Psoas muscle (tissue), 8 donors: Measurements from ENCODE around the gene MXRA5. TPM values are rescaled to one million over a fixed set of nuclear protein-coding genes. Genes with fewer than 3 reads are reported as not detected.

Source experiments
- ATAC-seq, 4 donors: fragments of 200-7000 bp; cut with Tn5 transposase; one replicate each; pipeline ENCODE4 v1.9.1; 2020; ENCODE audit warnings: moderate library complexity in 3 of 4, mild to moderate bottlenecking in 2 of 4
- DNase-seq, 2 donors: peaks; one replicate each; pipeline ENCODE4 v3.0.0-alpha.2; 2020
- H3K27ac ChIP-seq: fragments of 200-600 bp; one replicate; pipeline ENCODE4 v1.8.0; 2022
- H3K27me3 ChIP-seq, 3 donors: fragments of 200-600 bp in 1 of 3; one replicate each; pipeline versions ENCODE4 v1.6.1 to v1.8.0; 2013 to 2022; ENCODE audit warnings: low read length in 2 of 3, mild to moderate bottlenecking in 2 of 3, moderate library complexity in 1 of 3; ENCODE audit not compliant: insufficient read depth in 3 of 3
- H3K36me3 ChIP-seq, 2 donors: fragments of 200-600 bp in 1 of 2; one replicate each; pipeline versions ENCODE4 v1.6.1 to v1.8.0; 2013 to 2022; ENCODE audit warnings: low read depth in 1 of 2, mild to moderate bottlenecking in 1 of 2, moderate library complexity in 1 of 2; ENCODE audit not compliant: insufficient read depth in 1 of 2
- H3K4me1 ChIP-seq: fragments of 200-600 bp; one replicate; pipeline ENCODE4 v1.8.0; 2022
- H3K4me3 ChIP-seq: fragments of 200-600 bp; one replicate; pipeline ENCODE4 v1.8.0; 2022; ENCODE audit warnings: mild to moderate bottlenecking
- H3K9me3 ChIP-seq: fragments of 200-600 bp; one replicate; pipeline ENCODE4 v1.8.0; 2022
- CTCF ChIP-seq: fragments of 200-600 bp; IDR thresholded peaks from one replicate; pipeline ENCODE4 v1.8.0; 2022; ENCODE audit warnings: antibody characterized with exemption
- WGBS, 3 donors: extraction: QIAGEN DNeasy Blood & Tissue Kit; methylation state at CpG; one replicate each; pipeline versions ENCODE4 v1.1.6 to v1.1.7; 2013; 5-methylcytosine and 5-hydroxymethylcytosine counted together
- intact Hi-C, 2 donors: fragments of 100-400 bp; cut with DNase I; formaldehyde crosslinking; loops; one replicate each; pipeline versions ENCODE4 v1.11.0 to v1.14.2; 2022
- polyA plus RNA-seq, 3 donors: library from polyadenylated mRNA; stranded (reverse); fragments of 200-250 nt; gene quantifications; one replicate each; pipeline ENCODE4 v1.2.3, GENCODE V29; 2013
- total RNA-seq, 4 donors: library from RNA; stranded (reverse); fragmentation: NEBNext Ultra II Directional in 2 of 4; extraction: Animal tissue kit (Norgen Biotek cat#: 25700) in 2 of 4; gene quantifications; one replicate each; pipeline versions ENCODE4 v1.2.1 to v1.2.4, GENCODE V29; 2021 to 2023
- donor health status: healthy with polysubstance abuse.
- donor health status: DM: no; HTN: no; CAD: no; lungs with moderate emphysema.
- donor health status: Bipolar disorder and iron deficiency.
- donor health status: healthy.
- donor health status: DM: yes; HTN: yes; CAD: no.
- donor health status: DM: no; HTN: no; CAD: no.
- donor health status: DM: no; HTN: no; CAD: no.
- donor health status: DM: yes; HTN: yes; CAD: no.

The MXRA5 gene
- total and polyA plus RNA-seq, 7 donors: 0.03 to 6.7 (median 0.23) TPM

DNA sequence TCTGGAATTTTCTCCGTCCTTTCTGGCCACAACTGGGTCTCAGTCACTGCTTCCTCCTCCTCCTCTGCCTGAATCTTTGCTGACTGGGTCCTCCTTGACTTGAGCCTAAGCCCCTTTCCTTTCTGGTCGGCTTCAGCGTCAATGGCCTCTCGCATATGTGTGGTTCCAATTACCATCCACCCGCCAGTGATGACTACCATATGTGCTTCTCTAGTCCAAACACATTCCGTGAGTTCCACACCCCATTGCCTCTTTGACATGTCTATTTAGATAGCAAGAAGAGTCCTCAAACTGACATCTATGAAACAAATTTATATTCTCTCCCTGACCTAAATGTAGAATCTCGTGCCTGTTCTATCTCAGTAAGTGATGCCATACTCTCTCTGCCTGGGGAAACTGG is 19.8 kb downstream of the MXRA5 start:
- ATAC-seq (no peak), DNase-seq (no peak)
- Histone ChIP-seq H3K9me3 (no peaks in the 10 kb centered on the region), H3K27me3 (no peaks in the 10 kb centered on the region), H3K4me3 (no peak overlapping the region), H3K36me3 (no peaks in the 10 kb centered on the region), H3K4me1 (no peaks in the 10 kb centered on the region), H3K27ac (no peak overlapping the region)
- intact Hi-C loops: no loop called here
- 43 to 65% (median 52%) methylated on average over 7 of the region's 7 CpGs for WGBS, 3 donors
- no peak for TF ChIP-seq CTCF

DNA sequence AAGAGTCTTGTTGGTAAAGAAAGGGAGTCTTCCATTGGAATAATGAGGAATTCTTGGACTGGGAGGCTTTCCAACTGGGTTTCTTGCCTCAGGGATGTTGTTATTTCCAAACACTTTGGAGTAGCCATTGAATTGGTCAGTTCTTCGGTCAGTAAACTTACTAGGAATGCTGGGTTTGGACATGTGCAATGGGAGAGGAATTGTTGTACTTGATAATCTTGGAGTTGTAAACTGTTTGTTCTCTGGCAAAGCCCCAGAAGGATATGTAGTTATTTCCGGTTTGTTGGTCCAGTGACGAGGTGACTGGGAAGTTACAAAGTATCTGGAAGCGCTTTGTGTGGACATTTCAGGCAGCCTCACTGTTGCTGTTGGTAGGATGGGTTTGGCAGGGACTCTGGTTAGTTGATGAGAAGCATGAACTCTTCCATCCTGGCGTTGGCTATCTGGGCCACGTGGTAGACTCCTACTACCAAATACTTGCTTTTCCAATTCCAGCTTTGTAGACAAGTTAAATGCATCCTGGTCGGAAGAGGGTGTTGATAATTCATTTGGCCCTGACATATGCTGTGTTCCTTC is 25.9 kb downstream of the MXRA5 start:
- H3K9me3 ChIP-seq: no peaks in the 10 kb centered on the region
- H3K4me1 ChIP-seq: no peaks in the 10 kb centered on the region
- intact Hi-C loops: no loop called here
- 67 to 74% (median 68%) methylated on average over 7 of the region's 7 CpGs for WGBS, 3 donors
- DNase-seq (no peak), ATAC-seq (no peak)
- H3K27me3 ChIP-seq: no peaks in the 10 kb centered on the region
- no peak overlapping the region for H3K27ac ChIP-seq
- H3K4me3 ChIP-seq: no peak overlapping the region
- no peak for TF ChIP-seq CTCF
- H3K36me3 ChIP-seq: no peaks in the 10 kb centered on the region

GRCh38 chrX:3317191-3317718 is 29.2 kb downstream of the MXRA5 start:
- Histone ChIP-seq H3K9me3 (no peaks in the 10 kb centered on the region), H3K27ac (no peak overlapping the region), H3K27me3 (no peaks in the 10 kb centered on the region), H3K4me1 (no peaks in the 10 kb centered on the region), H3K4me3 (no peak overlapping the region), H3K36me3 (no peaks in the 10 kb centered on the region)
- ATAC-seq (no peak), DNase-seq (no peak)
- no peak for TF ChIP-seq CTCF
- 82 to 95% (median 91%) methylated on average over 43 to 47 of the region's 47 CpGs for WGBS, 3 donors
- intact Hi-C loops: no loop called here

DNA sequence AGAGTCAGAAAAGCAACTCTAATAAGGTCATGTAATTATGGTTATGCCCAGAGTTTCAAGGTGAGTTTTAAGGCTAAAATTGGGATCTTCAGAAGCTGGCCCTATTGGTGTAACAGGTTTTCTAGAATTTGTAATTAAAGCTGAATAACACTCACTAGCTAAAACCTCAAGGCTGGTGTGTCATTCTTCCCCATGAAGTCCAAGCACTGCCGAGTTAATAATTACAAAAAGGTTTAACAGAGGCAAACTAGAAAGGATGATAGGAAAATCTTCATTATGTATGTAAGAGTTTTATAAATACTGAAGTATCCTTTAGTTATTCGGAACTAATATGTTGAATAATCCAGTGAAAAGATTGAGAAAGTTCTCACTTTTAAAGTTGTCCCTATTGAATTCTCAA is 34.3 kb downstream of the MXRA5 start:
- Histone ChIP-seq H3K4me1 (no peaks in the 10 kb centered on the region), H3K9me3 (no peaks in the 10 kb centered on the region), H3K27ac (no peak overlapping the region), H3K36me3 (no peaks in the 10 kb centered on the region), H3K27me3 (no peaks in the 10 kb centered on the region), H3K4me3 (no peak overlapping the region)
- DNase-seq: no peak
- intact Hi-C loops: no loop called here
- ATAC-seq: no peak
- 88 to 97% (median 93%) methylated on average over 2 of the region's 2 CpGs for WGBS, 3 donors
- TF ChIP-seq CTCF: no peak

DNA sequence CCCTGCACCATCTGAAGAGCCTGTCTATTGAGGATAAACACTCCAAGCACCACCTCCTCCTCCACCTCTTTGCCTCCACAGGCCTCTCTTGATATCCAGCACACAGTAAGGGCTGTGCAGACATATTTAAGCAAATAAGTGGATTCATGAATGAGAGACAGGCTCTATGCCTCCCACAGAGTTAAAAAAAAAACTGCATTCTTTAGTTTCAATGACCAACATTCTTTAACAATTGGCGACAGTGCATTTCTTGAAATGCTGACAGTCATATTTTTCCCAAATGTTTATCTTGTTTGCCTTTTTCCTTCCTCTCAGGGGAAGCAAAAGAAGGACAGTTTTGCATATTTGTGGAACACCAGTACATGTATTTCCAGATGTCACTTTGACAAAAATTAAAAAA is 38.6 kb downstream of the MXRA5 start:
- 29 to 50% (median 49%) methylated on average over 1 of the region's 1 CpG for WGBS, 3 donors
- H3K4me3 ChIP-seq: no peak overlapping the region
- intact Hi-C loops: no loop called here
- H3K9me3 ChIP-seq: no peaks in the 10 kb centered on the region
- no peaks in the 10 kb centered on the region for H3K36me3 ChIP-seq
- H3K27me3 ChIP-seq: no peaks in the 10 kb centered on the region
- no peak for TF ChIP-seq CTCF
- no peak for DNase-seq
- ATAC-seq: no peak
- H3K27ac ChIP-seq: no peak overlapping the region
- H3K4me1 ChIP-seq: no peaks in the 10 kb centered on the region
